Small intestine (tissue), 7 donors: ENCODE data around the gene PDE4A. TPM values are rescaled to one million over a fixed set of nuclear protein-coding genes. Genes with fewer than 3 reads are reported as not detected.

ENCODE experiments used
- DNase-seq, 2 donors: peaks; one replicate each; pipeline versions ENCODE4 v3.0.0 to v3.0.0-alpha.2; 2013
- FAIRE-seq: peaks from 2 replicates; lab custom pipeline; 2012; peaks lifted over from hg19 to GRCh38; lab: Jason Lieb, UNC
- H3K27ac ChIP-seq, 3 donors: one replicate each; pipeline ENCODE4 v1.5.1; 2013; ENCODE audit warnings: low read length in 2 of 3, mild to moderate bottlenecking in 2 of 3, control low read depth in 1 of 3, inconsistent platforms in 1 of 3, low read depth in 1 of 3, moderate library complexity in 1 of 3
- H3K27me3 ChIP-seq, 3 donors: one replicate each; pipeline ENCODE4 v1.6.1; 2013; ENCODE audit warnings: low read length in 3 of 3, inconsistent platforms in 1 of 3; ENCODE audit not compliant: control insufficient read depth in 3 of 3, insufficient read depth in 3 of 3
- H3K36me3 ChIP-seq, 3 donors: one replicate each; pipeline ENCODE4 v1.6.1; 2013; ENCODE audit warnings: low read length in 3 of 3, inconsistent platforms in 1 of 3, low read depth in 1 of 3, mild to moderate bottlenecking in 1 of 3, moderate library complexity in 1 of 3; ENCODE audit not compliant: control insufficient read depth in 3 of 3, insufficient read depth in 2 of 3
- H3K4me1 ChIP-seq, 3 donors: one replicate each; pipeline ENCODE4 v1.6.1; 2013; ENCODE audit warnings: low read length in 2 of 3, inconsistent platforms in 1 of 3, low read depth in 1 of 3, mild to moderate bottlenecking in 1 of 3, moderate library complexity in 1 of 3; ENCODE audit not compliant: control insufficient read depth in 3 of 3, insufficient read depth in 2 of 3
- H3K4me3 ChIP-seq, 3 donors: one replicate each; pipeline ENCODE4 v1.5.1; 2013; ENCODE audit warnings: low read length in 3 of 3, control low read depth in 1 of 3, inconsistent platforms in 1 of 3, low read depth in 1 of 3, mild to moderate bottlenecking in 1 of 3, moderate library complexity in 1 of 3
- H3K9me3 ChIP-seq, 2 donors: one replicate each; pipeline ENCODE4 v1.6.1; 2013; ENCODE audit warnings: low read depth in 1 of 2, low read length in 1 of 2; ENCODE audit not compliant: control insufficient read depth in 2 of 2, insufficient read depth in 1 of 2
- WGBS, 3 donors: extraction: QIAGEN DNeasy Blood & Tissue Kit; methylation state at CpG; one replicate each; pipeline ENCODE4 v1.1.7; 2013; 5-methylcytosine and 5-hydroxymethylcytosine counted together
- polyA plus RNA-seq, 4 donors: library from polyadenylated mRNA; stranded (reverse) in 3 of 4; unstranded in 1 of 4; fragments of 200-250 nt in 3 of 4; fragments of 120-200 nt in 1 of 4; gene quantifications; one replicate each; pipeline versions ENCODE4 v1.2.1 to v1.2.3, GENCODE V29; 2013
- donor health status: healthy with polysubstance abuse.
- donor health status: control.
- donor health status: control.
- donor health status: Bipolar disorder and iron deficiency.
- donor health status: healthy.

PDE4A gene
- polyA plus RNA-seq, 4 donors, result 0.67 to 3.5 (median 2.0) TPM

DNA sequence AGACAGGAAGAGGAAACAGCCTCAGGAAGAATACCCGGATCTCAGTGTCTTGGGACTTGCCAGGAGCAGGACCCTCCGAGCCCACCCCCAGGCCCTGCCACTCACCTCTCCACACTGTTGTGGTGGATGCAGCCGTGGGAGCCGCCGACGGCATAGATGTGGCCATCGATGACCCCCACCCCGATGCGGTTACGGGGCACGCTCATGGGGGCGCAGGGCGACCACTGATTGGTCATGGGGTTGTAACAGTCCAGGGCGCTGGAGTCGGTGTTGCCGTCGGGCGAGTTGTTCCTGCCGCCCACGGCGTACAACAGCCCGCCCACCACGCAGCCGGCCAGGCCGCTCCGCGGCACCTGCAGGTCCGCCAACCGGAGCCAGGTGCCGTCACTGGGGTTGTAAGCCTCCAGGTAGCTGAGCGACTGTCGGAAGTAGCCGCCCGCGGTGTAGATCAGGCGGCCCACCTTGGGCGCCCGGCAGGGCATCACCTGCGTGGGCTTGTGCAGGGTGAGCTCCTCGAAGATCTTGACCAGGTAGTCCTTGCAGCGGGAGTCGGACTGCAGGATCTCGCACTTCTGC, 71.2 kb downstream of the PDE4A start:
- Histone ChIP-seq H3K27me3 (no peaks in the 10 kb centered on the region), H3K4me1 (no peaks in the 10 kb centered on the region), H3K9me3 (no peaks in the 10 kb centered on the region), H3K27ac (no peak overlapping the region), H3K4me3 (no peak overlapping the region), H3K36me3 (peaks cover 22 to 89% (median 25%) of the 10 kb centered on the region in 3 donors)
- 96 to 97% (median 96%) methylated on average over 37 to 43 of the region's 43 CpGs for WGBS, 3 donors
- no peak for FAIRE-seq
- no peak for DNase-seq

DNA sequence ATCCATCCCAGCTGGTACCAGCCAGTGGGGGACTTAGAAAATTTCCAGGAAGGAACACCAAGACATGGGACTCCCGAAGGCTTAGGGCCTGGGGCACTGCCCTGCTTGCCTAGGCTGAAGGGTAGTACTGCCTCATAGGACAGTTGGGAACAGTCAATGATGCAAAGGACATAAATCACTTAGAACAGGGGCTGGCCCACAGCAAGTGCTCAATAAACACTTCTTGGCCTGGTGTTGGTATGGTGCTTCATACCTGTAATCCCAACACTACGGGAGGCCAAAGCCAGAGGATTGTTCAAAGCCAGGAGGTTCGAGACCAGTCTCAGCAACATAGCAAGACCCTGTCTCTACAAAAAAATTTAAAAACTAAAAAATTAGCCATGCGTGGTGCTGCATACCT, 77.0 kb downstream of the PDE4A start:
- H3K4me3 ChIP-seq, result no peak overlapping the region
- no peaks in the 10 kb centered on the region for H3K27me3 ChIP-seq
- no peak overlapping the region for H3K27ac ChIP-seq
- peaks cover 0 to 20% (median 2%) of the 10 kb centered on the region in 3 donors for H3K4me1 ChIP-seq
- H3K36me3 ChIP-seq, result peaks cover 7 to 71% (median 14%) of the 10 kb centered on the region in 3 donors
- H3K9me3 ChIP-seq, result no peaks in the 10 kb centered on the region
- 91 to 92% (median 92%) methylated on average over 4 of the region's 4 CpGs for WGBS, 3 donors
- DNase-seq, result no peak
- FAIRE-seq, result no peak

DNA sequence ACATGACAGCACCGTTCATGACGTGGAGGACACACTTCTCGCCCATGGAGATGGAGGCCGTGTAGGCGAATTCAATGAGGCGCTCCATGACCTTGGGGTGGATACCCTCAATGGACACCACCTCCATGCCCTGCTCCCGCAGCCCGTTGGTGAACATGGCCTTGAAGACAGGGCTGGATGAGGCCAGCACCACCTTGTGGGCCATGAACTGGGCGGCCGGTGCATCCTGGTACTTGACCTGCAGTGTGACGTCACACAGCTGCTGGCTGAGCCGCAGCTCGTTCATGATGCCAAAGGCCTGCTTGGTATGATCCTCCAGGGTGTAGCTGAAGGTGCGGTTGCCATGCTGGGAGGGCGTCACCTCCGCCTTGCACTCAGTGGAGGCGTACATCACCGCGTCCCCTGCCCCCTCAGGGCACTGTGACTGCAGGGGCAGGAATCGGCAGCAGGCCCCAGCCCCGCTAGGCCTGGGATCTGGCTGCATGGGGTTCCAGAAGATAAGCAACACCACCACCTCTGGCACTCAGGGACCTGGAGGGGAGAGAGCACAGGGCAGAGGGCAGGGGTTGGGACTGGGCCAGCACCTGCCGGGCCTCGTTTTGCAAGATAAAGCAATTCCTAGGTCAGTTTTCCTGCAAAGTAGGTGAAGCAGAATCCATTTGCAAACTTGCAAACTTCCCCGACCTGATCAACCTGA, 79.4 kb downstream of the PDE4A start:
- Histone ChIP-seq H3K27me3 (no peaks in the 10 kb centered on the region), H3K4me1 (peaks cover 0 to 22% (median 2%) of the 10 kb centered on the region in 3 donors), H3K27ac (peak overlapping the region in 1 of 3 donors; percentile 94), H3K4me3 (no peak overlapping the region), H3K9me3 (no peaks in the 10 kb centered on the region), H3K36me3 (peaks cover 4 to 53% (median 12%) of the 10 kb centered on the region in 3 donors)
- DNase-seq, result no peak
- FAIRE-seq, result no peak
- WGBS, 3 donors, result 77 to 88% (median 78%) methylated on average over 24 of the region's 24 CpGs

DNA sequence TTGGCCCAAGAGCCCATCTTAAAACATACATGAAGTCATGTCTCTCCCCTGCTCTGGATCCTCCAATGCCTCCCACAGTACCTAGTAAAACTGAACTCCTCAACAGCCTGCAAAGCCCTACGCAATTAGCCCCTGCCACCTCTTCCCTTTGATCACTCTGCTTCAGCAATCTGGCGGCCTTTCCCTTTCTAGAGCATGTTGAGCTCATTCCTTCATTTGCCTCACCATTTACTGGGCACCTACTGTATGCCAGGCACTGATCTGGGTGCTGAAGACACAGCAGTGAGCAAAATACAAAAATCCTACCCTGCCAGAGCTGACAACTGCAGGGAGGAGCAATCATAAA, 79.9 kb downstream of the PDE4A start:
- Histone ChIP-seq H3K4me3 (no peak overlapping the region), H3K9me3 (no peaks in the 10 kb centered on the region), H3K4me1 (peaks cover 0 to 22% (median 2%) of the 10 kb centered on the region in 3 donors), H3K36me3 (peaks cover 0 to 49% (median 10%) of the 10 kb centered on the region in 3 donors), H3K27ac (no peak overlapping the region), H3K27me3 (no peaks in the 10 kb centered on the region)
- 93 to 98% (median 98%) methylated on average over 2 of the region's 2 CpGs for WGBS, 3 donors
- FAIRE-seq (no peak), DNase-seq (no peak)

DNA sequence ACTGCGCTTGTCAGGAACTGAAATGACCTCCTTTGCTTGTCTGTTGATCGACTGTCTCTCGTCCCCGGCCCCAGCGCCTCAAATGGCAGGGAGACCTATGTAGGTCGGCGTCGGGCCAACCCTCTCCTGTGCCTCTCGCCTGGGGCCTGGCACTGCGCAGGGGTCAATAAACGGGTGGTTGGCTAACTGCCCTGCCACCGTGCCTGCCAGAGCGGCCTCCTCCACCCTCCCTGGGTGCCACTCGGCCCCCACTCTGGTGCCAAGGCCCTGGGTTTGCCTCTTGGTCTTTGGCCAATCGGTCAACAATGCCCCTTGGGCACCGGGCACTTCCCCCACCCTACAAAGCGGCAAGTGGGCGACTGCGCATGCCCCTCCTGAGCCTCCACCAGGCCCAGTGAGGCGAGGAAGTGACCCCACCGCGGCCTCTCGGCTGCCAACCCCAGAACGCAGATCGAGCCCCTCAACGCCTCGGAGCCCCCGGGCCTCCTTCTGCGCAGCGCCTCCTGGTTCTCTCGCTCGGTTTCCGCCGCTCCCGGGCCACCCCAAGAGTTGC, 81.7 kb downstream of the PDE4A start:
- peaks cover 0 to 22% (median 2%) of the 10 kb centered on the region in 3 donors for H3K4me1 ChIP-seq

DNA sequence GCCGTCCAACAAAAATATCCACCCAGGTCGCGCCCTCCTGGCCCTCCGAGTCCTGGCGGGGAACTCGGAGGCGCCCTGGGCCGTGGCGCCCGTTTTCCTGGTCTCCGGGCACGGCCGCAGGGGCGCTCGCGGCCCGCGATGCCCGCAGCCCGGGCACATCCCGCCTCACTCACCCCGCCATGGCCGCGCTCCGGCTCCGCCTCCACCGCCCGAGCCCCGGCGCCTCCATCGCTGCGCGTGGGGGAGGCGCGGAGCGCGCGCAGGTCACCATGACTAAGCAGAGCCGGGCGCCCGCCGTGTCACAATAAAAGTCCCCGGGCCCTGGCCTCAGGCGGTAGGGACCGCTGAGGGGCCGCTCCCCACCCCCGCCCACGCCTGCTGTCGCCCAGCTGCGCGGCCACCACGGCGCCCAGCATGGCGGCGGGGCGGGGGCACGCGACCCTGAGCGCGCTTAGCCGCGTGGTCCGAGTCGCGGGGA, 82.2 kb downstream of the PDE4A start:
- FAIRE-seq, result no peak
- H3K9me3 ChIP-seq, result no peaks in the 10 kb centered on the region
- H3K27ac ChIP-seq, result peak overlapping the region; percentile 91 to 99 (median 97)
- peaks cover 0 to 27% (median 0%) of the 10 kb centered on the region in 3 donors for H3K36me3 ChIP-seq
- DNase-seq, result peak; percentile 88 to 96
- H3K4me1 ChIP-seq, result peaks cover 0 to 22% (median 2%) of the 10 kb centered on the region in 3 donors
- 0 to 2% (median 1%) methylated on average over 37 to 65 of the region's 65 CpGs for WGBS, 3 donors
- peak overlapping the region; percentile 93 to 96 (median 94) for H3K4me3 ChIP-seq
- H3K27me3 ChIP-seq, result no peaks in the 10 kb centered on the region

More for the DNA sequence above, 81.7 kb downstream of the PDE4A start:
- FAIRE-seq, result no peak
- peak overlapping the region; percentile 91 to 99 (median 97) for H3K27ac ChIP-seq
- peaks cover 0 to 32% (median 4%) of the 10 kb centered on the region in 3 donors for H3K36me3 ChIP-seq
- H3K4me3 ChIP-seq, result peak overlapping the region; percentile 93 to 96 (median 94)
- WGBS, 3 donors, result 0 to 1% (median 1%) methylated on average over 32 to 35 of the region's 35 CpGs
- H3K27me3 ChIP-seq, result no peaks in the 10 kb centered on the region
- peak; percentile 69 to 76 for DNase-seq
- H3K9me3 ChIP-seq, result no peaks in the 10 kb centered on the region

DNA sequence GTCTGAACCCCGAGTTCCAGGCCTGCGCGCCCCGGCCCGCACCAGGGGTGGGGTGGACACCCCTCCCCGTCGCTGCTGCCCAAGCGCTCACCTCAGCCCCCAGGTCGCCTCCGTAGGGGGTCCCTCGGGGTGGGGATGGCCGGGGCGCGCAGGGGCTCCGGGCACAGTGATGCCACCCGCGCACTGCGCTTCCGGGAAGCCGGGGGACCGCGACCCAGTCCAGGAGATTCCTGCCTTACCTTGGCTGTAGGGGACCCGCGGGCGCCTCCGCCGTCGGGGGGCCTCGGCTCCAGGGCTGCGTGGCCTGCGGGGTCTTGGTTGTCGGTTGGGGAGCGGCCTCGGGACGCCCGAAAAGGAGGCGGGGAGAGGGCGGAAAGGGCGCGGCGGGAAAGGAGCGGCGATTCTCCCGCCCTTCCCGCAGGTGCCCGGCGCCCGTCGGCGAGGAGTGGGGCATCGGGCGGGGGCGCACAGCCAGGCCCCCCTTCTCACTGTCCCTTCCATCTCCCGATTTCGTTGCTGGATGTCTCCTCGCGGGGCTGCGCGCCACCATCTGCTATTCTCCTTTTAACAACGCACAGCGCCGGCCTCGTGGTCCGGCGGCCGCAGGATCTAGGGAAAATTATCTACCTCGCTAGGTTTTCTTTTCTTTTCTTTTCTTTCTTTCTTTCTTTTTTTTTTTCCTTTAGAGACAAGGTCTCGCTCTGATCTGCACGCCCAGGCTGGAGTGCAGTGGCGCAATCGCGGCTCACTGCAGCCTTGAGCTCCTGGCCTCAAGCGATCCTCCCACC, 82.9 kb downstream of the PDE4A start, which contains the start of gene KEAP1:
KEAP1 (minus strand) TSS at position 355 of the 788 bp plus-strand sequence. CDS start 3,323 bp downstream, outside the sequence.
- Histone ChIP-seq H3K9me3 (no peaks in the 10 kb centered on the region), H3K36me3 (peaks cover 0 to 21% (median 0%) of the 10 kb centered on the region in 3 donors), H3K27ac (peak within 1 kb of the TSS; percentile 91 to 99 (median 97)), H3K4me3 (peak within 1 kb of the TSS; percentile 93 to 96 (median 94)), H3K27me3 (no peaks in the 10 kb centered on the region), H3K4me1 (peaks cover 0 to 22% (median 2%) of the 10 kb centered on the region in 3 donors)
- WGBS, 3 donors, result 3 to 4% (median 4%) methylated on average over 52 to 73 of the region's 73 CpGs
- FAIRE-seq (no peak), DNase-seq (peak; percentile 34 to 77)
